Activated CD4-positive, CD25-positive, alpha-beta regulatory T cell treated with anti-CD3 and anti-CD28 coated beads, Interleukin-2, amount 50 U/mL, for 72 hours (primary cell): ENCODE results near the gene SPACA4.

ENCODE experiments used
- DNase-seq: peaks from one replicate; pipeline ENCODE4 v3.0.0; 2021

Gene SPACA4

DNA sequence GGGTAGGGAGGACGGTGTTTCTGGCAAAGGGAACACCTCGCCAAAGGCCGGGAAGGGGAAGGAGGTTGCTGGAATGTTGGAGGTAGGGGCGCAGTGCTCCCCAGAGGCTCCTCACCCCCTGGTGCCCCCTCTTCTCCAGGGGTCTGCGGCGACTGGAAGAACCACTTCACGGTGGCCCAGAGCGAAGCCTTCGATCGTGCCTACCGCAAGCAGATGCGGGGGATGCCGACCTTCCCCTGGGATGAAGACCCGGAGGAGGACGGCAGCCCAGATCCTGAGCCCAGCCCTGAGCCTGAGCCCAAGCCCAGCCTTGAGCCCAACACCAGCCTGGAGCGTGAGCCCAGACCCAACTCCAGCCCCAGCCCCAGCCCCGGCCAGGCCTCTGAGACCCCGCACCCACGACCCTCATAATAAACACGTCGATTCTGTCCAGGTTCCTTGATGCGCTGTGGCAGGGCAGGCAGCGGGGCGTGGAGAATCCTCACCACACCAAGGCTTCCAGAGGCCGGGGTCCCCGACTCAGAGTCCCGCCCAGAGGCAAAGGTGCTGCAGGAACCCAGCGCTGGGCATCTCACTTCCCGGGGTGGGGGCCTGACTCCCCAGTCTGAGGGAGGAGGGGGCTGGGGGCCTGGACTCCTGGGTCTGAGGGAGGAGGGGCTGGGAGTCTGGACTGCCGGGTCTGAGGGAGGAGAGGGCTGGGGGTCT is 7.4 kb upstream of the SPACA4 start:
- no peak for DNase-seq

DNA sequence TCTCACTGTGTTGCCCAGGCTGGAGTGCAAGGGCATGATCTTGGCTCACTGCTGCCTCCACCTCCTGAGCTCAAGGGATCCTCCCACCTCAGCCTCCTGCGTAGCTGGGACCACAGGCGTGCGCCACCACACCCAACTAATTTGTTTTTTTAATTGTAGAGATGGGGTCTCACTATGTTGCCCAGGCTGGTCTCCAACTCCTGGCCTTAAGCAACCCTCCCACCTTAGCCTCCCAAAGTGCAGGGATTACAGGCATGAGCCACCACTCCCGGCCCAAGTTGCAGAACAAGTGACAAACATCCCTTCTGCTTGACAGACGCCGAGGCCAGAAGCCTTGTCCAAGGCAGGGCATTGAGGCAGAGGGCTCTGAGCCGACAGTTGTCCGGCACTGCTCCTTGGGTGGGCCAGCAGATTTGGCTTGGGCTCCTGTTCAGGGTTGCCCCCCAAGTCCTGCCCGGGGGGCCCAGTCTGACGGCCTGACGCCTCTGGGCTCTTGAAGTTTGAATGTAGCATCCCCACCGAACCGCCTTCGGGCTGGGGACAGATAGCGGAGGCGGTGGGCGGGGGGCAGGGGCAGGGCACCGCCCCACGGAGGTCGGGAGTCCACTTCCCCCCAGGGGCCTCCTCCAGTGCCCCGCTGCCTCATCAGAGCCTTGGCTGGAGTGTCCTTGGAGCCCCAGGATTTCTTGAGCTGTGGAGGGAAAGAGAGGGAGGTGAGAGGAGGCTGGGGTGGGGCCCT is 5.7 kb upstream of the SPACA4 start:
- DNase-seq = no peak

- no peak for DNase-seq
These were observed 3.5 kb upstream of the SPACA4 start for GRCh38 chr19:48603001-48603400.

- no peak for DNase-seq
These were observed 3.1 kb upstream of the SPACA4 start for GRCh38 chr19:48603449-48603848.

- no peak for DNase-seq
These were observed 2.7 kb upstream of the SPACA4 start for GRCh38 chr19:48603850-48604249.

- no peak for DNase-seq
These were observed 815 bp downstream of the SPACA4 start for GRCh38 chr19:48607359-48607755.

- DNase-seq = no peak
These were observed 2.3 kb downstream of the SPACA4 start for GRCh38 chr19:48608798-48609263.

- DNase-seq = no peak
These were observed 3.1 kb downstream of the SPACA4 start for GRCh38 chr19:48609571-48610108.

DNA sequence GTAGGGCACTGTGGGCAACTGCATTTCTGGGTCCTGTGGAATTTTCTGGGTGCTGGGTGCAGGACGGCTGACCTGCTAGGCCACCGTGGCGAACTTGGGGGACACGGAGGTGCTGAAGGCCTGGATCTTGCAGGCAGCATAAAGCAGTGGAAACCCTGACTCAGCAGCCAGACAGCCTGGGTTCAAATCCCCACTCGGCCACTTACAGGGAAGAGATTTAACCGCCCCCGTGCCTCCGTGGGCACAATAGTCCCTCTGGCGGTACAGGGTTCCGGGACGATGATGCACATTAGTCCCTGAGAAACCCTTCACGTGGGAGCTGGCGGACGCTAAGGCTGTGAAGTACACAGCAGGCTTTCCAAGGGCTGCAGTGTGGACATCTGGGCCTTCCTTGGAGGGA is 5.3 kb downstream of the SPACA4 start:
- DNase-seq = no peak

DNA sequence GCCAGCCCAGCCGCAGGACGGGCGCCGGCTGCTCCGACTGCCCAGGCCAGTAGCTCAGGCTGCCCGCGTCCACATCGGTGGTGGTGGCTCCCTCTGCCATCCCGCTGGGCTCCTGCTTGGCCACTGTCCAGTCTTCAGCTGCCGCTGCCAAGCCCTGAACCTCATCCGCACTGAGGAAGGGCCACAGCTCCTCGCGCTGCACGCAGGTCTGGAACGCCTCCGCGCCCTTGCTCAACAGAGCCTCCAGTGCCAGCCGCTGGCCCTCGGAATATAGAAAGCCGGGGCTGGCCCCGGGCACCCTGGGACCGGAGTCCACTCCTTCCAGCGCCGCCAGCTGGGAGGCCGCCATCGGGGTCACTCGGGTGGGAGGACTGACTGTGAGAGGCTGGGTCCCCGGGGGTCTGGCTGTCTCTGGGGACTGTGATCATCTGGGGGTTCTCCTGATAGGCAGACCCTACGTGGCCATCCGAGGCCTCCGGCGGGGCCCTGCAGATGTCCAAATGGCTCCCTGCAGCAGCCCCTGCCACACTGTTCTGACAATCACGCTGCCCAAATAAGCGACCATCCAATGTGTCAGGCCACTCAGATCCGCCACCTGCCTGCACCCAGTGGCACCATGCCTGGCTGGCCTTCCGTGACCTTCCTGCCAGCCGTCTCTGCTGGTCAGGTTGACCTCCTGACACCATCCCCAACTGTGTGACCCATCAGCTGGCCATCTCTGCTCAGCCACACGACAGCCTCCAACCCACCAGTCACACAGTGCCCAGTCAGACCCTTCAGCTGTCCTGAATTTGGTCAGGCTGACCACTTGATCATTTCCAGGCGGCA is 6.7 kb downstream of the SPACA4 start:
- no peak for DNase-seq

DNA sequence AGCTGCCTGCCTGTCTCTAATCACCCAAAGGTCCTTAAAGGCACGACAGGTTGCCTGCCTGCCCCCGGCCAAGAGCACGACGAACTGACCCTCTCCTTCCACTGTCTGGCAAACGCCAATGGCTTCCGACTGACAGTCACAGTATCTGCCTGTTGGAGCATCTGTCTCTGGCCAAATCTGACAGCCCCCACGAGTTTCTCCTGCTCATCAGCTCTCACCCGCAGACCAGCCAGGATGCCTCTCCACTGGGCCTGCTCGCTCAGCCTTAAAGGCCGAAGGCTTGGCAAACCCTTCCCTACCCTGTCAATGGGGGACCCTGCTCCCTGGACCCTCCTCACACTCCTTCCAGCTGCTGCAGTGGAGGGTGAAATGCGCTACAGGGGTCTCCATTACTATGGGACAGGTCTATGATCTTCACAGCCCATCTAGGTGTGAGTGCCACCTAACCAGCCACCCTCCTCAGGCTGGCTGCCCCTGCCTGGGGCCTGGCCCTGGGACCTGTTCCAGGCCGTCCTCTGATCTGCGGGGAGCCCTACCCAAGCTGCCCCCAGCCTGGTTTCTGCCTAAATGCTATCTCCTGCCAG is 7.4 kb downstream of the SPACA4 start:
- no peak for DNase-seq

- DNase-seq = no peak
These were observed 8.1 kb downstream of the SPACA4 start, which contains the start of gene FAM83E for GRCh38 chr19:48614436-48615230. FAM83E (minus strand) TSS chr19:48615076; CDS start chr19:48613372, 1,704 bp downstream.

DNA sequence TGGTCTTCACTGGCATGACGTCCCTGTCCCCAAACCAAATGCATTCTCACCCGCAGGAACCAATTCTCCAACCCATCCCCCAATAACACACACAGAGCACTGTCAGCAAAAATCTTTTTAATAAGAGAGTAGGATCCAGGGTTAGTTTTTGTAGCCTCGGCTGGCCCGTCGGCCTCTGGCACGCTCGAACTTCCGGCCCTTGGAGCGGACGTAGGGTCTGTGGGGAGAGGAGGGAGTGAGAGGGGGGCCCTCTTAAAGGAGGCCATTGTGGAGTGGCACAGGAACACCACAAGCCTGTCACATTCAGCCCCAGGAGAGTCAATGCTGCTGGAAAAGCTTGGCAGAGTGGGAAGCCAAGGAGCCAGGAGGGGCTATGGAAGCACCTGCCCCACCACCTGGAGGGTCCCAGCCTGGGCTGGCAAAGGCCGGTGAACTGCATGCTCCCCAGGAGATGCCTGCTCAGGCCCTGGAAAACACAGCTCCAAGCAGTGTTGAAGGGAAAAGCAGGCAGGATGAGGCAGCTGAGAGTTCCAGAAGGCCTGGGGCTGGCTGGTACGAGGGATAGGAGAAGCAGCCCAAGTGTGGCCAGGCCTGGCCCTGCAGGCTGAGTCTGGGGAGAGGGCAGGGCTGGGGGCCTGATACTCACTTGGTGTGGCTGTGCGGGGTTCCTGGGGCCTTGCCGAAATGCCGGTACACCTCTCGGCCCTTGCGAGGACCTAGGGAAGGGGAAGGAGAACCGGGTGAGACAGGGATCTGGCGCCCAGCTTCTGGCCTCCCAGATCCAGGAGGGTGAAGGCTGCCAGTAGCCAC is 8.9 kb downstream of the SPACA4 start:
- DNase-seq = no peak

- DNase-seq = no peak
These were observed 9.5 kb downstream of the SPACA4 start for GRCh38 chr19:48616041-48616436.

- DNase-seq = no peak
These were observed 10.0 kb downstream of the SPACA4 start for GRCh38 chr19:48616491-48617056.

DNA sequence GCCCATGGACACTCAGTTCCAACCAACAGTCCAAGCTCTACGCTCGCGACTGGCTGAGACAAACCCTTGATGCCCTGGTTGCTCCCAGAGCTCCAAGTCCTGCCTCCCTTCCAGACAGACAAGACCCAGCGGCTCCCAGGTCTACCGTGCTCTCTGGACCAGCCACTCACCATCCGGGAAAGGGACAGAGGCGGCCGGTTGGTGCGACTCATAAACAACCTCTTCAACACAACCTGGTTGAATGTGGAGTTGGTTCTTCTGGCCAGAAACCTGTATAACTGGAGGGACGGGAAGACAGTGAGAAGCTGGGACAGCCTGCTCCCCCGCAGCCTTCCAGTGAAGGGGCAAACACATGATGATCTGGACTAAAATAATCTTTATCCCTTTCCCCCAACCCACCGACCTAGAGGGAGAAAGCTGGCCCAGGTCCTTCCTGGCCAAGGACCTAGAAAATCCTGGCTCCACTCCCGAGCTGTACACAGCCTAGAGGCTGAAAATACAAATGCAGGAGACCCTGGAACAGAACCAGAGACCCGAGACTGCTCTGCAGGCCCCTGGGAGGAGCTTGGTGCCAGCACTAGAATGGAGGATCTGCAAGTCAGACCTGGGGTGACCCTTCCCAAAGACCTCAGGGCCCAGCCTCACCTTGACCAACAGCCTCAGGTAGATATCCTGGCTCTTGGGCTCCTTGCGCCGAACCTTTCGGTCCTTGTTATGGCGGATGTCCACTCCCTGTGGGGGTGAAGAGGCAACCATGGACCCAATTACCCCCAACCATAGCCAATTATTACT is 10.8 kb downstream of the SPACA4 start:
- no peak for DNase-seq

DNA sequence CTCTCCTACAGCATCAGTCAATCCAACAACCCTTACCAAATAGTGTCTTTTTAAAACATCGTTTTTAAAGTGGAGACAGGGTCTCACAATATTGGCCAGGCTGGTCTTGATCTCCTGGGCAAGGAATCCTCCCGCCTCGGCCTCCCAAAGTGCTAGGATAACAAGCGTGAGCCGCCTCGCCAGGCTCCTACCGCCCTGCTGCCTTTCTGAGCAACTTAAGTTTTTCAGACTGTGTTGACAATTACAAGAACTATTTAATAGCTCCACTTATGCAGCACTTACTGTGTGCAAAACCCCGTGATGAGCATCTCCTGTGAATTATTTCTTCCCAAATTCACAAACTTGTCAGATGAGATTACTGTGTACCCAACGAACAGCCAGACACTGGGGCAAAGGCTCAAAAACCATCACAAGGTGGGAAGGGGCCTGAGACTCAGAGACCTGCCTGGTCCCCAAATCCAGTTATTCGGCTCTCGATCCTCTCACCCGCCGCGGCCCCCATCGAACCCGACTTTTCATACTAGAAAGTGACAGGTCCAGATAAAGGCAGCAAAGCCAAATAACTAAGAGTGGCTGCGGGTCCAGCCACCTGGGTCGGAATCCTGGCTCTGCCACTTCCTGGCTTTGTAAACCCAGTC is 11.9 kb downstream of the SPACA4 start:
- no peak for DNase-seq

DNA sequence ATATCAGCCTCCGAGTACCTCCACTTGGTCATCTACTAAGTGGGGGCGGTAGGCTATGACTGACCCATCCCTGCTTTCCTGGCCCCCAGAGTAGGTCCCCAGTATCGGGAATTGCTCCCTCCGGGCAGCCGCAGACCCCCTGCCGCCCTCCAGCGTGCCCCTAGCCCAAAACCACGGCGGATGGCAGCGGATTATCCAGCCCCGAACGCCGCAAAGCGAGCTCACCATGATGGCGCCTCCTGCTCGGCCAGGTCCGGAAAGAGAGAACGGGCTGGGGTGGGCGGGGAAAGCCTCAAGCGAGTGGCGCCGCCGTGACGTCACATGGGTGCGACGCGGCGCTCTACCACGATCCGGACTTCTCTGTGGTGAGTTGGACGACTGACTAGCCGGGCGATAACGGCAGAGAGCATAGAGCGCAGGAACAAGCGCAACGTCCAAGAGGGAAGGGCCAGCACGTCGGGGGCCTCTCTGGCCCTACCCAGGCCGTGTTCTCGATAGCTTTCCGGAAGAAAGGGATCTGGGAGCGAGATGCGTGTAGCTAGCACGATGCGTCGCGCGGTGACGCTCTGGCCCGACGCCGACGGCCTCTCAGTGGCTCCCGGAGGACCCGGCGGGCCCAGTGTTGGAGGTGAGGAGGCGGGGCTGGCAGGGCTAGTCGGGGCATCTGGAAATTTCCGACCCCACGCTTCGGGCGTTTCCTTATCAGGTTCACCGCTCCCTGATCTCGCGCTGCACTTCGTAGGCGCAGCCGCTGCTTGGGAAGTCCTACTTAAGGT is 12.6 kb downstream of the SPACA4 start, which contains the start of the genes RPL18 and SPHK2:
RPL18 (minus strand) TSS at position 263 of the 776 bp plus-strand sequence; CDS start at position 228, 35 bp downstream.
SPHK2 (plus strand) TSS at position 591 of the 776 bp plus-strand sequence. CDS start 1,009 bp downstream, outside the sequence.
- peak; percentile 93 for DNase-seq
